Measurements from ENCODE around the gene SLC9A7. TPM values are rescaled to one million over a fixed set of nuclear protein-coding genes. Genes with fewer than 3 reads are reported as not detected.

The SLC9A7 gene
- total RNA-seq, 1 experiment from 2014 or later = 13.1 TPM

DNA sequence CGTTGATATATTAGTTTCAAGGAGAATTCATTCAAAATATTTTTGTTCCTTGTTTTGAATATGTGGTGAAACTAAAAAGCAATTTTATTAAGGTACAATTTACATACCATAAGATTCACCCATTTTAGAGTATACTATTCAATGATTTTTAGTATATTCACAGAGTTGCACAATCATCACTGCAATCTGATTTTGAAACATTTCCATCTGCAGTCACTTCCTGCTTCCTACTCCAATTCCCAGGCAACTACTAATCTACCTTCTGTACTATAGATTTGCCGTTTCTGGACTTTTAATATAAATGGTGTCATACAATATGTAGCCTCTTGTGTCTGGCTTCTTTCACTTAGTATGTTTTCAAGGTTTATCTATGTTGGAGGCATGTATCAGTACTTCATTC is 71.3 kb downstream of the SLC9A7 start:
- H3K36me3 ChIP-seq (ENCODE audit: insufficient read depth, low read length, poor library complexity, severe bottlenecking) = no peaks in the 10 kb centered on the region
- no peak for DNase-seq (ENCODE audit: low spot score)
- intact Hi-C loops (cut with micrococcal nuclease; ENCODE audit: unreplicated experiment) = loop anchor here (5.0 to 10.0 kb wide), 2 partner anchors 130 to 303 kb away; no protein-coding TSS in a partner anchor
- no peaks in the 10 kb centered on the region for H3K9me3 ChIP-seq (ENCODE audit: low read depth, low read length, poor library complexity, severe bottlenecking)
- POLR2A ChIA-PET (ENCODE audit: low non-redundant PET) = no interaction called here
- H3K27me3 ChIP-seq (replicated peaks; ENCODE audit: insufficient read depth, low read depth, low read length, poor library complexity) = no peaks in the 10 kb centered on the region
- no peak overlapping the region for H3K27ac ChIP-seq (ENCODE audit: low read depth, low read length, poor library complexity, severe bottlenecking)
- CTCF ChIA-PET = interaction anchor here (1.6 kb wide), 1 partner anchor 133 kb away, joined by 9 read pairs; no protein-coding TSS in a partner anchor
- TF ChIP-seq EZH2 (IDR thresholded peaks at IDR 0.05; ENCODE audit: borderline replicate concordance, low read depth, low read length, poor library complexity, severe bottlenecking) = no peak
- TF ChIP-seq, protein P1, sequence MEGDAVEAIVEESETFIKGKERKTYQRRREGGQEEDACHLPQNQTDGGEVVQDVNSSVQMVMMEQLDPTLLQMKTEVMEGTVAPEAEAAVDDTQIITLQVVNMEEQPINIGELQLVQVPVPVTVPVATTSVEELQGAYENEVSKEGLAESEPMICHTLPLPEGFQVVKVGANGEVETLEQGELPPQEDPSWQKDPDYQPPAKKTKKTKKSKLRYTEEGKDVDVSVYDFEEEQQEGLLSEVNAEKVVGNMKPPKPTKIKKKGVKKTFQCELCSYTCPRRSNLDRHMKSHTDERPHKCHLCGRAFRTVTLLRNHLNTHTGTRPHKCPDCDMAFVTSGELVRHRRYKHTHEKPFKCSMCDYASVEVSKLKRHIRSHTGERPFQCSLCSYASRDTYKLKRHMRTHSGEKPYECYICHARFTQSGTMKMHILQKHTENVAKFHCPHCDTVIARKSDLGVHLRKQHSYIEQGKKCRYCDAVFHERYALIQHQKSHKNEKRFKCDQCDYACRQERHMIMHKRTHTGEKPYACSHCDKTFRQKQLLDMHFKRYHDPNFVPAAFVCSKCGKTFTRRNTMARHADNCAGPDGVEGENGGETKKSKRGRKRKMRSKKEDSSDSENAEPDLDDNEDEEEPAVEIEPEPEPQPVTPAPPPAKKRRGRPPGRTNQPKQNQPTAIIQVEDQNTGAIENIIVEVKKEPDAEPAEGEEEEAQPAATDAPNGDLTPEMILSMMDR (conservative IDR thresholded peaks at IDR 0.05; ENCODE audit: low read depth, low read length) = no peak
- H3K4me3 ChIP-seq (ENCODE audit: low read depth, low read length, poor library complexity, severe bottlenecking) = no peak overlapping the region
- no peaks in the 10 kb centered on the region for H3K4me1 ChIP-seq (ENCODE audit: insufficient read depth, low read length, poor library complexity, severe bottlenecking)
- no TSS peak for BruUV-seq (replicated peaks)

DNA sequence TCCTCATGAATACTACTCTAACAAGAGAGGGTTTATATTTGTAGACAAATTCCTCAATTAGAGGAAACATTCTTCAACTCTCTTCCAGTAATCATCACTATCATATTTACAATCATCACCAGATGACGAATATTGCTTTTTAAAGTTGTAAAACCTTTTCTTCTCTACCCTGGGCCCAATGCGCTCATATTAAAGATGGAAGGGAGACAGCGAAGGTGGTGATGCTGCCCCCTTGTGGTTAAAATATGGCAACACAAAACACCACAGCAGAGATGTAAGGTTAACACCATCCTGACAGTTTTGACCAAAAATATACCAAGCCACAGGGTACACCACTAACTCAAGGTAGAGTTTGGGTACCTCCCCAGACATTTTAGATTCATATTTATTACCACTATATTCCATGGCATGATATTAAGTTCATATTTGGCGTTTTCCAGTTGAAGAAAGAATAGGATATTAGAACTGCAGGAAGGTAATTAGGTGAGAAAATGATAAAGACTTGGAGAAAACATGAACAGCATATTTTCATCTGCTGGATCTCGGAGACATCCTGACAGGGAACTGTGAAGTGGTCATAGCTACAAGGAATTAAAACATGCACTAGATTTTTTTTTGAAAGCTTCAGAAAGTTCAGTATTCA is 72.8 kb downstream of the SLC9A7 start:
- no peaks in the 10 kb centered on the region for H3K9me3 ChIP-seq (ENCODE audit: low read depth, low read length, poor library complexity, severe bottlenecking)
- TF ChIP-seq, protein P1 (conservative IDR thresholded peaks at IDR 0.05; ENCODE audit: low read depth, low read length) = peak; percentile 88
- no peak for TF ChIP-seq EZH2 (IDR thresholded peaks at IDR 0.05; ENCODE audit: borderline replicate concordance, low read depth, low read length, poor library complexity, severe bottlenecking)
- no peak overlapping the region for H3K27ac ChIP-seq (ENCODE audit: low read depth, low read length, poor library complexity, severe bottlenecking)
- H3K27me3 ChIP-seq (replicated peaks; ENCODE audit: insufficient read depth, low read depth, low read length, poor library complexity) = no peaks in the 10 kb centered on the region
- POLR2A ChIA-PET (ENCODE audit: low non-redundant PET) = no interaction called here
- H3K4me3 ChIP-seq (ENCODE audit: low read depth, low read length, poor library complexity, severe bottlenecking) = no peak overlapping the region
- CTCF ChIA-PET = interaction anchor here (1.6 kb wide), 1 partner anchor 131 kb away, joined by 9 read pairs; no protein-coding TSS in a partner anchor
- no peaks in the 10 kb centered on the region for H3K36me3 ChIP-seq (ENCODE audit: insufficient read depth, low read length, poor library complexity, severe bottlenecking)
- no peaks in the 10 kb centered on the region for H3K4me1 ChIP-seq (ENCODE audit: insufficient read depth, low read length, poor library complexity, severe bottlenecking)
- peak; percentile 69 for DNase-seq (ENCODE audit: low spot score)
- intact Hi-C loops (cut with micrococcal nuclease; ENCODE audit: unreplicated experiment) = loop anchor here (5.0 to 10.0 kb wide), 2 partner anchors 129 to 301 kb away; no protein-coding TSS in a partner anchor
- no TSS peak for BruUV-seq (replicated peaks)

DNA sequence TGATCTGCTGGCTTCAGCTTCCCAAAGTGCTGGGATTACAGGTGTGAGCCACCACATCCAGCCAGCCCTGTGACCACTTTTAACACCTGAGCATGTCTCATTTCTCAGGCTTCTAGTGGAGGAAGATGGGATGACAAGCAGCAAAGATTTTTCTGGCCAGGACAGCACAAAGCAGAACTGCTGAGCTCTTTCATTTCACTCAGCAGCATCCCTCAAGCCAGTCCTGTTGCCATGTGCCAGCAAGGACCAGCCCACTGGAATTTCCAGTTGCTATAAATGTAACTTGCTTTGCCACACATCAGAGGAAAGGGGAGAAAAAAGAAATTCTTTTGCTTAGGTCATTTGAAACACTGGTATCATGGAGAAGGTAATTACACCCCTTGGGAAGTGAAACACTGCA is 75.9 kb downstream of the SLC9A7 start:
- ChIA-PET POLR2A (ENCODE audit: low non-redundant PET) (no interaction called here), CTCF (no interaction called here)
- intact Hi-C loops (cut with micrococcal nuclease; ENCODE audit: unreplicated experiment) = loop anchor here (10.0 kb wide), 1 partner anchor 298 kb away; no protein-coding TSS in a partner anchor
- no peak overlapping the region for H3K4me3 ChIP-seq (ENCODE audit: low read depth, low read length, poor library complexity, severe bottlenecking)
- no peaks in the 10 kb centered on the region for H3K36me3 ChIP-seq (ENCODE audit: insufficient read depth, low read length, poor library complexity, severe bottlenecking)
- BruUV-seq (replicated peaks) = no TSS peak
- H3K9me3 ChIP-seq (ENCODE audit: low read depth, low read length, poor library complexity, severe bottlenecking) = no peaks in the 10 kb centered on the region
- H3K4me1 ChIP-seq (ENCODE audit: insufficient read depth, low read length, poor library complexity, severe bottlenecking) = no peaks in the 10 kb centered on the region
- no peak for DNase-seq (ENCODE audit: low spot score)
- no peak overlapping the region for H3K27ac ChIP-seq (ENCODE audit: low read depth, low read length, poor library complexity, severe bottlenecking)
- H3K27me3 ChIP-seq (replicated peaks; ENCODE audit: insufficient read depth, low read depth, low read length, poor library complexity) = no peaks in the 10 kb centered on the region
- no peak for TF ChIP-seq EZH2 (IDR thresholded peaks at IDR 0.05; ENCODE audit: borderline replicate concordance, low read depth, low read length, poor library complexity, severe bottlenecking)
- TF ChIP-seq, protein P1 (conservative IDR thresholded peaks at IDR 0.05; ENCODE audit: low read depth, low read length) = no peak

Data from A673 (cell line).